GM18867 (cell line): ENCODE measurements around the gene GNB1L.
"Not testable (repeated sequence)": the region's sequence is repeated elsewhere in the genome, so short reads cannot be mapped to it uniquely, and the experiment has no call there.

ENCODE experiments used
- ATAC-seq: cut with Tn5 transposase; IDR thresholded peaks from one replicate; pipeline ENCODE4 v1.9.1; 2021; ENCODE audit warnings: mild to moderate bottlenecking, moderate library complexity; ENCODE audit not compliant: unreplicated experiment

GNB1L gene

GRCh38 chr22:19799322-19800190, 55.1 kb downstream of the GNB1L start:
- no peak for ATAC-seq

GRCh38 chr22:19798891-19799293, 55.8 kb downstream of the GNB1L start:
- no peak for ATAC-seq

GRCh38 chr22:19798003-19798665, 56.5 kb downstream of the GNB1L start:
- no peak for ATAC-seq

GRCh38 chr22:19797086-19798002, 57.3 kb downstream of the GNB1L start:
- ATAC-seq: no peak

GRCh38 chr22:19796160-19796559, 58.5 kb downstream of the GNB1L start:
- ATAC-seq: no peak

GRCh38 chr22:19795617-19796008, 59.1 kb downstream of the GNB1L start:
- ATAC-seq: no peak

GRCh38 chr22:19793661-19794310, 60.9 kb downstream of the GNB1L start:
- no peak for ATAC-seq

GRCh38 chr22:19793161-19793560, 61.5 kb downstream of the GNB1L start:
- no peak for ATAC-seq

- ATAC-seq: not testable (repeated sequence)
Measured at GRCh38 chr22:19792383-19792896, 62.2 kb downstream of the GNB1L start.

GRCh38 chr22:19791894-19792293, 62.8 kb downstream of the GNB1L start:
- ATAC-seq: no peak

- ATAC-seq: no peak
Measured at GRCh38 chr22:19791243-19791642, 63.4 kb downstream of the GNB1L start.

- no peak for ATAC-seq
Measured at GRCh38 chr22:19789828-19790227, 64.8 kb downstream of the GNB1L start.

- no peak for ATAC-seq
Measured at GRCh38 chr22:19789406-19789805, 65.3 kb downstream of the GNB1L start.

- ATAC-seq: no peak
Measured at GRCh38 chr22:19788661-19789225, 65.9 kb downstream of the GNB1L start.

- ATAC-seq: no peak
Measured at GRCh38 chr22:19787849-19788141, 66.9 kb downstream of the GNB1L start.

GRCh38 chr22:19786959-19787848, 67.5 kb downstream of the GNB1L start:
- ATAC-seq: no peak

GRCh38 chr22:19786264-19786585, 68.4 kb downstream of the GNB1L start:
- ATAC-seq: no peak

- no peak for ATAC-seq
Measured at GRCh38 chr22:19785461-19786263, 69.0 kb downstream of the GNB1L start.
